Suprapubic skin (tissue), 4 donors: ENCODE measurements around the gene HNRNPF. TPM values are rescaled to one million over a fixed set of nuclear protein-coding genes. Genes with fewer than 3 reads are reported as not detected.
"Not testable (repeated sequence)": the region's sequence is repeated elsewhere in the genome, so short reads cannot be mapped to it uniquely, and the experiment has no call there.

ENCODE experiments used
- DNase-seq, 2 donors: peaks; one replicate each; pipeline ENCODE4 v3.0.0-alpha.2; 2019; ENCODE audit warnings: low spot score in 2 of 2
- H3K27ac ChIP-seq: fragments of 200-600 bp; sonication (generic); one replicate; pipeline ENCODE4 v1.5.1; 2019
- H3K27me3 ChIP-seq: fragments of 200-600 bp; sonication (generic); one replicate; pipeline ENCODE4 v1.5.1; 2019
- H3K36me3 ChIP-seq: fragments of 200-600 bp; sonication (generic); one replicate; pipeline ENCODE4 v1.5.1; 2019
- H3K4me1 ChIP-seq: fragments of 200-600 bp; sonication (generic); one replicate; pipeline ENCODE4 v1.5.1; 2019
- H3K4me3 ChIP-seq: fragments of 200-600 bp; sonication (generic); one replicate; pipeline ENCODE4 v1.5.1; 2019; ENCODE audit warnings: mild to moderate bottlenecking
- H3K9me3 ChIP-seq: fragments of 200-600 bp; sonication (generic); one replicate; pipeline ENCODE4 v1.5.1; 2019
- EP300 ChIP-seq: sonication (generic); formaldehyde crosslinking; IDR thresholded peaks from one replicate; pipeline ENCODE4 v1.6.1; 2017; ENCODE audit warnings: antibody characterized with exemption
- POLR2A ChIP-seq, 2 donors: fragments of 450-650 bp; IDR thresholded peaks; one replicate each; pipeline ENCODE4 v1.6.1; 2017; ENCODE audit warnings: antibody characterized with exemption in 2 of 2, mild to moderate bottlenecking in 2 of 2, moderate library complexity in 2 of 2
- POLR2AphosphoS5 ChIP-seq, 3 donors: sonication (generic); formaldehyde crosslinking; IDR thresholded peaks; one replicate each; pipeline ENCODE4 v1.6.1; 2017; ENCODE audit warnings: antibody characterized with exemption in 3 of 3
- WGBS: methylation state at CpG from one replicate; pipeline ENCODE4 v1.1.5; 2018; 5-methylcytosine and 5-hydroxymethylcytosine counted together
- total RNA-seq, 4 donors: library from RNA; depleted of rRNA; stranded (reverse); fragments of >200 nt; gene quantifications; one replicate each; pipeline ENCODE4 v1.1.0, GENCODE V29; 2016
- TF ChIP-seq, protein P1 (sequence below), 2 donors: fragments of 200-600 bp in 1 of 2; fragments of 450-650 bp in 1 of 2; sonication (generic) in 1 of 2; IDR thresholded peaks; one replicate each; pipeline ENCODE4 v1.5.1; 2016 to 2019; ENCODE audit warnings: antibody characterized with exemption in 2 of 2, mild to moderate bottlenecking in 1 of 2, moderate library complexity in 1 of 2

Gene HNRNPF
- total RNA-seq, 4 donors from 2014 or later = 180 to 248 (median 217) TPM

DNA sequence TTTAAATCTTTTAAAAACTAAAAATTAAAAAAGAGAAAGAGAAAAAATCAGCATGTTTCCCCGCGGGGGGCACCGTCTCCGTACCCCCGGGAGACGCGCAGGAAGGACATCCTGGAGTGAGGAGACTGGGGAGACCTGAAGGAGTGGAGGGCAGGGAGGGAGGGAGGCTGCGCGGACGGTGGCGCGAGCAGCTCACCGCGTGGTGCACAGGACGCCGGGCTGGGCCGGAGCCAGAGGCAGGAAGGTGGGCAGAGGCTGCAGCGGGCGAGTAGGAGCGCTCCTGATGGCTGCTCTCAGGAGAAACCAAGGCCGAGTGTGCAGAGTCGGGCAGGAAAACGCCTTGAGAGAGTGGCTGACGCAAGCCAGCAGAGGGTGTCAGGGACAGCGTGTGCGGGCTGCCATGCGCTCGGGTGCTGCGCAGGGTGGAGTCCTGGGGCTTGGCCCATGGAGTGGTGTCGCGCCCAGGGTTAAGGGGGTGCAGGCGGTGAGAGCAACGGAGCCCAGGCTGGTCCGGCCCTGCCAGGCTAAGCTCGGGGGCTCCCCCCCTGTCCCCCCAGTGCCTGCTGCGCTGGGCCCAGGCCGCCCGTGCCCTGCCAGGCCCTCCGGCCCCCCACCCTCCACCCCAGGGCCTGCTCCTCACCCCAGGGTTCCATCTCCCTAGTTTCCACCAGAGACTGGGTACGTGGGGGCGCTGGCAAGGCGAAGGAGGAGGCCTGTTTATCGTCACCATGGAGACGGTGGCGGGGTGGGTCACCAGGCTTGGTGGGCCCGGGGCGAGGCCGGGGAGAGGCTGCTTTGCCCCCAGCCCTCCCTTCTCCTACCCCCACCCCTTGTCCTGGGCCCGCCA lies 66.5 kb downstream of the HNRNPF start:
- Histone ChIP-seq H3K27ac (no peak overlapping the region), H3K27me3 (peaks cover 12% of the 10 kb centered on the region), H3K36me3 (no peaks in the 10 kb centered on the region), H3K4me3 (no peak overlapping the region), H3K4me1 (peaks cover 6% of the 10 kb centered on the region), H3K9me3 (no peaks in the 10 kb centered on the region)
- no peak for TF ChIP-seq POLR2A (IDR thresholded peaks at IDR 0.05)
- TF ChIP-seq POLR2AphosphoS5 (IDR thresholded peaks at IDR 0.05) = no peak
- TF ChIP-seq, protein P1, sequence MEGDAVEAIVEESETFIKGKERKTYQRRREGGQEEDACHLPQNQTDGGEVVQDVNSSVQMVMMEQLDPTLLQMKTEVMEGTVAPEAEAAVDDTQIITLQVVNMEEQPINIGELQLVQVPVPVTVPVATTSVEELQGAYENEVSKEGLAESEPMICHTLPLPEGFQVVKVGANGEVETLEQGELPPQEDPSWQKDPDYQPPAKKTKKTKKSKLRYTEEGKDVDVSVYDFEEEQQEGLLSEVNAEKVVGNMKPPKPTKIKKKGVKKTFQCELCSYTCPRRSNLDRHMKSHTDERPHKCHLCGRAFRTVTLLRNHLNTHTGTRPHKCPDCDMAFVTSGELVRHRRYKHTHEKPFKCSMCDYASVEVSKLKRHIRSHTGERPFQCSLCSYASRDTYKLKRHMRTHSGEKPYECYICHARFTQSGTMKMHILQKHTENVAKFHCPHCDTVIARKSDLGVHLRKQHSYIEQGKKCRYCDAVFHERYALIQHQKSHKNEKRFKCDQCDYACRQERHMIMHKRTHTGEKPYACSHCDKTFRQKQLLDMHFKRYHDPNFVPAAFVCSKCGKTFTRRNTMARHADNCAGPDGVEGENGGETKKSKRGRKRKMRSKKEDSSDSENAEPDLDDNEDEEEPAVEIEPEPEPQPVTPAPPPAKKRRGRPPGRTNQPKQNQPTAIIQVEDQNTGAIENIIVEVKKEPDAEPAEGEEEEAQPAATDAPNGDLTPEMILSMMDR (IDR thresholded peaks at IDR 0.05) = no peak
- TF ChIP-seq EP300 = no peak
- 90% methylated on average over 44 of the region's 49 CpGs for WGBS
- DNase-seq = no peak

DNA sequence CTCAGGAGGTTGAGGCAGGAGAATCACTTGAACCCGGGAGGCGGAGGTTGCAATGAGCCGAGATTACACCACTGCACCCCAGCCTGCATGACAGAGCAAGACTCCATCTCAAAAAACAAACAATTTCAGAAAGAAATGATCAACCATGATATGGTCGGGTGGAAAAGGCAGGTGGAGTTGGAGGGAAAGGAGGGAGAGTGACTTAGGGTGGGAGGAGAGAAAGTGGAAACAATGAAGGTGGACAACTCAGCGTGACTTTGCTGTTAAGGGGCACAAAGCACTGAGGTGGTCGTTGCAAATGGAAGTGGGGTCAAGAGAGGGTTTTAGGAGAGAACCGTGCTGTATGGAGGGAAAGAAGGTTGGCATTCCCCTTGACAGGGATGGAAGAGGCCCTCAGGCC lies 67.5 kb downstream of the HNRNPF start:
- WGBS = 84% methylated on average over 7 of the region's 7 CpGs
- peaks cover 6% of the 10 kb centered on the region for H3K4me1 ChIP-seq
- H3K27ac ChIP-seq = no peak overlapping the region
- no peaks in the 10 kb centered on the region for H3K36me3 ChIP-seq
- no peak overlapping the region for H3K4me3 ChIP-seq
- no peaks in the 10 kb centered on the region for H3K9me3 ChIP-seq
- DNase-seq = no peak
- TF ChIP-seq EP300 (no peak), POLR2A (IDR thresholded peaks at IDR 0.05) (no peak), POLR2AphosphoS5 (IDR thresholded peaks at IDR 0.05) (no peak)
- TF ChIP-seq, protein P1 (IDR thresholded peaks at IDR 0.05) = no peak
- H3K27me3 ChIP-seq = peaks cover 12% of the 10 kb centered on the region

DNA sequence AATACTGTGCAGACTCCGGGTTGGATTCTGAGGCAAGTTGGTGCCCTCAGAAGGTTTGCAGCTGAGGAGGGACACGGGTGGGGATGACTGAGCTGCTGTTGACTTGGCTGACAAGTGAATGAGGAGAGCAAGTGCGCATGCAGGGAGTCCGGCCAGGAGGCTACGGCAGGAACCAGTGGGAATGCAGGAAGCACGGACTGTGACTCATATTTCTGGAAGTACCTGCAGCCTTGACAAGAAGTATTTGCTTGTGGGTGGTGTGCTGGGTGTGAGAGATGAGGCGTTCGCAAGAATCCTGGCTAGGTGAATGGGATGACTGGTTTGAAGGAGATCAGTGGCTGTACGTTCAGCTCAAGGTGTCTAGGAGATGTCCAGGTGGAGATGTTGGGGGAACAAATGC lies 68.4 kb downstream of the HNRNPF start:
- no peak for DNase-seq
- Histone ChIP-seq H3K36me3 (no peaks in the 10 kb centered on the region), H3K4me3 (no peak overlapping the region), H3K27ac (no peak overlapping the region), H3K4me1 (peaks cover 6% of the 10 kb centered on the region), H3K27me3 (peaks cover 12% of the 10 kb centered on the region), H3K9me3 (no peaks in the 10 kb centered on the region)
- no peak for TF ChIP-seq EP300
- no peak for TF ChIP-seq POLR2A (IDR thresholded peaks at IDR 0.05)
- 50% methylated on average over 9 of the region's 9 CpGs for WGBS

DNA sequence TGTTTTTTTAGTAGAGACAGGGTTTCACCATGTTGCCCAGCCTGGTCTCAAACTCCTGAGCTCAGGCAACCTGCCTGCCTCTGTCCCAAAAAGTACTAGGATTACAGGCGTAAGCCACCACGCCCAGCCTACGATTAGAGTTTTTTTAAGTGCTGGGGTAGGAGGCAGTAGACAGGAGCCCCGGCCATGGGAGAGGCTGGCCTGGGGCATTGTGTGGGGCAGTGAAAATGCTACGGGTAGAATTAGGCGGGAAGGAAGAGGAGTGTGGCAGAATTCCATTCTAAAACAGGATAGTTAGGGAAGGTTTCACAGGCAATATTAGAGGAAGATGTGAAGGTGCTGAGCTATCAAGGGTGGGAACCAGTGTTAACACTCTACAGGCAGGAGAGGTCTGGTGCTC lies 68.9 kb downstream of the HNRNPF start:
- Histone ChIP-seq H3K27ac (no peak overlapping the region), H3K27me3 (peaks cover 12% of the 10 kb centered on the region), H3K4me1 (peaks cover 6% of the 10 kb centered on the region), H3K4me3 (no peak overlapping the region), H3K36me3 (no peaks in the 10 kb centered on the region), H3K9me3 (no peaks in the 10 kb centered on the region)
- TF ChIP-seq, protein P1 (IDR thresholded peaks at IDR 0.05) = no peak
- TF ChIP-seq POLR2AphosphoS5 (IDR thresholded peaks at IDR 0.05) (no peak), EP300 (no peak), POLR2A (IDR thresholded peaks at IDR 0.05) (no peak)
- 52% methylated on average over 6 of the region's 6 CpGs for WGBS
- DNase-seq = no peak

DNA sequence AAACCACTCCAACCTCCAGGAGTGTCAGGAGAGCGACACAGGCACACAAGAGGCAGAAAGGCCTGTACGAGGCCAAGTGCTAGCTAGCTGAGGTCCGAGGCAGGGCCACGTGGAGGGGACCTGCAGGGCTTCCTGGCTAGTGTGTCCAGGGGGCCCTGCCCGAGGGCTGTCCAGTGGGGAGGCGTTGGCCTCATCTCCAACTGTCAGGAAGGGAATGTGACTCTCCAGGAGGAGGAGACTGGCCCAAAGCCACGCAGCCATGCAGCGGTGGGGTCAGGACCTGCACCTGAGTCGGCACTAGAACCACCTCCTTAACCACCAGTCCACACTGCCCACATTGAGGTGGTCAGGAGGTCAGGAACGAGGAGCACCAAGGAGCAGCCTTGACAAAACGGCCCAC lies 69.8 kb downstream of the HNRNPF start:
- 71% methylated on average over 11 of the region's 11 CpGs for WGBS
- H3K27me3 ChIP-seq = peaks cover 12% of the 10 kb centered on the region
- no peaks in the 10 kb centered on the region for H3K9me3 ChIP-seq
- H3K36me3 ChIP-seq = no peaks in the 10 kb centered on the region
- H3K27ac ChIP-seq = no peak overlapping the region
- no peak for TF ChIP-seq POLR2A (IDR thresholded peaks at IDR 0.05)
- peaks cover 6% of the 10 kb centered on the region for H3K4me1 ChIP-seq
- no peak overlapping the region for H3K4me3 ChIP-seq
- DNase-seq = no peak

DNA sequence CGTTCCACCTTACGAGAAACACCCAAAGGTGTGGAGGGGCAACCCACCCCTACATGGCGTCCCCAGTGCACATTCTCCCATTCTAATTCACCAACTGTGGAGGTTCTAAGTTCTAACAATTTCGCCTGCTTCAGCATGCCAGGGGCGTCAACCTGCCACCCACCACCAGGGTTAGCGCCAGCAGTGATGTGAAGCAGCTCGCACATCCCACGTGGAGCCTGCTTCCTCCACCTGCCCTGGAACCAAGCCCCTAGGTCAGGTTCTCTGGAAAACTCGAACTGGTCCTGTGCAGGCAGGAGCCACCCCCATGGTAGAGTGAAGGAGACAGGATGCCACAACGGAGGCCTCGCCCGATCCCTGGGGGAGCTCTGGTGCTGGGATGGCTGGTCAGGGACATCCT lies 70.9 kb downstream of the HNRNPF start:
- Histone ChIP-seq H3K36me3 (no peaks in the 10 kb centered on the region), H3K27me3 (peaks cover 12% of the 10 kb centered on the region), H3K27ac (no peak overlapping the region), H3K4me3 (no peak overlapping the region), H3K9me3 (no peaks in the 10 kb centered on the region), H3K4me1 (peaks cover 6% of the 10 kb centered on the region)
- no peak for DNase-seq
- WGBS = 67% methylated on average over 10 of the region's 12 CpGs
- no peak for TF ChIP-seq POLR2A (IDR thresholded peaks at IDR 0.05)
- TF ChIP-seq, protein P1 (IDR thresholded peaks at IDR 0.05) = no peak
- TF ChIP-seq POLR2AphosphoS5 (IDR thresholded peaks at IDR 0.05) = no peak
- TF ChIP-seq EP300 = no peak

DNA sequence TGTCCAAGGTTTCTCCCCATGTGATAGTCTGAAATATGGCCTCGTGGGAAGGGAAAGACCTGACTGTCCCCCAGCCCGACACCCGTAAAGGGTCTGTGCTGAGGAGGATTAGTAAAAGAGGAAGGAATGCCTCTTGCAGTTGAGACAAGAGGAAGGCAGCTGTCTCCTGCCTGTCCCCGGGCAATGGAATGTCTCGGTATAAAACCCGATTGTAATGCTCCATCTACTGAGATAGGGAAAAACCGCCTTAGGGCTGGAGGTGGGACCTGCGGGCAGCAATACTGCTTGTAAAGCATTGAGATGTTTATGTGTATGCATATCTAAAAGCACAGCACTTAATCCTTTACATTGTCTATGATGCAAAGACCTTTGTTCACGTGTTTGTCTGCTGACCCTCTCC lies 71.5 kb downstream of the HNRNPF start:
- peaks cover 12% of the 10 kb centered on the region for H3K27me3 ChIP-seq
- H3K9me3 ChIP-seq, H3K4me1 ChIP-seq, H3K27ac ChIP-seq, DNase-seq, H3K4me3 ChIP-seq, H3K36me3 ChIP-seq: not testable (repeated sequence)
- WGBS = 43% methylated on average over 9 of the region's 9 CpGs
